ENCODE results near the gene SYNE4. TPM values are rescaled to one million over a fixed set of nuclear protein-coding genes. Genes with fewer than 3 reads are reported as not detected.

SYNE4 gene
- total and polyA plus RNA-seq, 2 of the 13 experiments (the other 11 are each of a cell fraction or from before 2014, with no cell fraction given): 13.7 to 23.0 TPM

DNA sequence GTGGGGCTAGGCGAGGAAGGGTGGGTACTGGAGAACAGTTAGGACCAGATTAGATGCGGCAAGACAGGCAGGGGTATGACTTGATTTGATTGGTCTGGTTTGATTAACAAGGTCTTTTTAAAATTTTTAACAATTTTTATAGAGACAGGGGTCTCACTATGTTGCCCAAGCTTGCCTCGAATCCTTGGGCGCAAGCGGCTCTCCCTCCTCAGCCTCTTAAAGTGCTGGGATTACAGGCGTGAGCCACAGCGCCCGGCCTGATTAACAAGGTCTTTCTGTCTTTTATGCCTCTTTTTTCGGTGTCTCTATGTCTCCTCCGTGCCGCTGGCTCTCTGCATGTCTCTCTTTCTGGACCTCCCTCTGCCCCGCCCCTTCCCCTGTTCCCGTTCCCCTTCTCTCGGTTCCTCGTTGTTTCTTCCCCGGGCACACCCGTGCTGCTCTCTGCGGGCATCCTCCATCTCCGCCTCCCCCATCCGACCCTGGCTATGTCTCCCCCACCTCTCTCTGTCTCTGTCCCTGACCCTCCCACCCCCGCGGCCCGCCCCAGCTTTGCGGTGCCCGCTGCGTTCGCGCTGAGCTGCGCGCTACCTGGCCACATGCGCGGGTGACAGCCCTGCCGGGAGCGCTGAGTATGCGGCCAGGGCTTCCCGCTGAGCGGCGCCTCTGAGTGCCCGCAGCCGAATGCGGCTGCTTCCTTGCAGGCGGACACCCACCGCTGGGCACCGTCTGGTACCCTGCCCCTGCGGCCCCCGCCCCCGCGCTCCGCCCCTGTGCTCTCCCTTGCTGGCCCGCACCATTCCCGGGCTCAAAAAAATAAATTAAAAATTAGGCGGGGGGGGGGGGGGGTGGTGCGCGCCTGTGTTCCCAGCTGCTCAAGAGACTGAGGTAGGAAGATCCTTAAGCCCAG is 21.7 kb downstream of the SYNE4 start:
- Histone ChIP-seq H3K4me3 (replicated peaks in 1 of 3; ENCODE audit: insufficient read depth in 1 of 3, low read depth in 2 of 3, low read length in 3 of 3) (peak overlapping the region; percentile 35 to 62 (median 47); a peak in 5 of 6 replicates), H3K4me2 (ENCODE audit: low read depth, low read length) (peak overlapping the region; percentile 57), H3K27me3 (ENCODE audit: control insufficient read depth in 1 of 2, insufficient read depth in 2 of 2, low read length in 2 of 2) (peaks cover 0 to 35% of the 10 kb centered on the region in 2 experiments; a peak in 4 of 5 replicates), H3K4me1 (ENCODE audit: insufficient read depth, low read length) (peaks cover 18% of the 10 kb centered on the region), H2AFZ (ENCODE audit: low read length) (no peak overlapping the region), H3K36me3 (replicated peaks in 1 of 2; ENCODE audit: control insufficient read depth in 1 of 2, insufficient read depth in 2 of 2, low read length in 2 of 2) (no peaks in the 10 kb centered on the region), H3K9ac (ENCODE audit: insufficient read depth, low read depth, low read length) (no peak overlapping the region), H3K79me2 (ENCODE audit: insufficient read depth, low read length) (no peaks in the 10 kb centered on the region), H3K9me3 (ENCODE audit: low read length) (no peaks in the 10 kb centered on the region), H3K27ac (ENCODE audit: extremely low read length, insufficient read depth, low read length) (no peak overlapping the region), H4K20me1 (ENCODE audit: insufficient read depth, low read length) (no peaks in the 10 kb centered on the region)
- ChIA-PET CTCF (ENCODE audit: low intra/inter-chr PET ratio, low total read pairs) (no interaction called here), POLR2A (no interaction called here)
- peak; percentile 81 for ATAC-seq
- no TSS peak for BruUV-seq (replicated peaks)
- in situ Hi-C loops (cut with HindIII; ENCODE audit: extremely low pct_ligation_motif_present, low pct_unique_long_range_greater_than_20kb) (no loop called here), intact Hi-C loops (cut with micrococcal nuclease; ENCODE audit: unreplicated experiment) (no loop called here)
- no peak for FAIRE-seq
- DNase-seq (ENCODE audit: low spot score): no peak
- WGBS (ENCODE audit: low lambda C conversion rate): 11% methylated on average over 38 of the region's 54 CpGs
- TF ChIP-seq ZNF136 (CRISPR knock-in tag; IDR thresholded peaks at IDR 0.05; ENCODE audit: low read depth): no peak
- TF ChIP-seq CCDC6 (CRISPR knock-in tag; IDR thresholded peaks at IDR 0.05): no peak
- TF ChIP-seq TBX2 (CRISPR knock-in tag; IDR thresholded peaks at IDR 0.05; ENCODE audit: borderline replicate concordance): 0 out of 2 replicates have a peak, but pooled peaks have one; percentile 17
- TF ChIP-seq HOXA7 (CRISPR knock-in tag; IDR thresholded peaks at IDR 0.05): no peak
- TF ChIP-seq, protein P1, sequence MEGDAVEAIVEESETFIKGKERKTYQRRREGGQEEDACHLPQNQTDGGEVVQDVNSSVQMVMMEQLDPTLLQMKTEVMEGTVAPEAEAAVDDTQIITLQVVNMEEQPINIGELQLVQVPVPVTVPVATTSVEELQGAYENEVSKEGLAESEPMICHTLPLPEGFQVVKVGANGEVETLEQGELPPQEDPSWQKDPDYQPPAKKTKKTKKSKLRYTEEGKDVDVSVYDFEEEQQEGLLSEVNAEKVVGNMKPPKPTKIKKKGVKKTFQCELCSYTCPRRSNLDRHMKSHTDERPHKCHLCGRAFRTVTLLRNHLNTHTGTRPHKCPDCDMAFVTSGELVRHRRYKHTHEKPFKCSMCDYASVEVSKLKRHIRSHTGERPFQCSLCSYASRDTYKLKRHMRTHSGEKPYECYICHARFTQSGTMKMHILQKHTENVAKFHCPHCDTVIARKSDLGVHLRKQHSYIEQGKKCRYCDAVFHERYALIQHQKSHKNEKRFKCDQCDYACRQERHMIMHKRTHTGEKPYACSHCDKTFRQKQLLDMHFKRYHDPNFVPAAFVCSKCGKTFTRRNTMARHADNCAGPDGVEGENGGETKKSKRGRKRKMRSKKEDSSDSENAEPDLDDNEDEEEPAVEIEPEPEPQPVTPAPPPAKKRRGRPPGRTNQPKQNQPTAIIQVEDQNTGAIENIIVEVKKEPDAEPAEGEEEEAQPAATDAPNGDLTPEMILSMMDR (CRISPR knock-in tag; IDR thresholded peaks at IDR 0.05): peak; percentile 48
- TF ChIP-seq, protein P2, sequence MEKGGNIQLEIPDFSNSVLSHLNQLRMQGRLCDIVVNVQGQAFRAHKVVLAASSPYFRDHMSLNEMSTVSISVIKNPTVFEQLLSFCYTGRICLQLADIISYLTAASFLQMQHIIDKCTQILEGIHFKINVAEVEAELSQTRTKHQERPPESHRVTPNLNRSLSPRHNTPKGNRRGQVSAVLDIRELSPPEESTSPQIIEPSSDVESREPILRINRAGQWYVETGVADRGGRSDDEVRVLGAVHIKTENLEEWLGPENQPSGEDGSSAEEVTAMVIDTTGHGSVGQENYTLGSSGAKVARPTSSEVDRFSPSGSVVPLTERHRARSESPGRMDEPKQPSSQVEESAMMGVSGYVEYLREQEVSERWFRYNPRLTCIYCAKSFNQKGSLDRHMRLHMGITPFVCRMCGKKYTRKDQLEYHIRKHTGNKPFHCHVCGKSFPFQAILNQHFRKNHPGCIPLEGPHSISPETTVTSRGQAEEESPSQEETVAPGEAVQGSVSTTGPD (CRISPR knock-in tag; IDR thresholded peaks at IDR 0.05): no peak
- peak; percentile 44 for TF ChIP-seq HNRNPLL (IDR thresholded peaks at IDR 0.05; ENCODE audit: low read depth, low read length, poor library complexity, severe bottlenecking)
- no peak for TF ChIP-seq ZNF10 (CRISPR knock-in tag; IDR thresholded peaks at IDR 0.05; ENCODE audit: borderline replicate concordance, low read depth)
- no peak for TF ChIP-seq HNRNPH1 (optimal IDR thresholded peaks at IDR 0.05; ENCODE audit: low read depth, low read length)
- no peak for TF ChIP-seq ZNF614 (CRISPR knock-in tag; IDR thresholded peaks at IDR 0.05; ENCODE audit: borderline replicate concordance)
- no peak for TF ChIP-seq ZNF557 (CRISPR knock-in tag; IDR thresholded peaks at IDR 0.05)
- no peak for TF ChIP-seq ZFP41 (CRISPR knock-in tag; IDR thresholded peaks at IDR 0.05; ENCODE audit: borderline replicate concordance)
- TF ChIP-seq NFYC (CRISPR knock-in tag; IDR thresholded peaks at IDR 0.05): no peak
- TF ChIP-seq, protein P3, sequence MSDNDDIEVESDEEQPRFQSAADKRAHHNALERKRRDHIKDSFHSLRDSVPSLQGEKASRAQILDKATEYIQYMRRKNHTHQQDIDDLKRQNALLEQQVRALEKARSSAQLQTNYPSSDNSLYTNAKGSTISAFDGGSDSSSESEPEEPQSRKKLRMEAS (IDR thresholded peaks at IDR 0.05): no peak; the same call in 1 of the 2 replicates
- TF ChIP-seq, protein P4, sequence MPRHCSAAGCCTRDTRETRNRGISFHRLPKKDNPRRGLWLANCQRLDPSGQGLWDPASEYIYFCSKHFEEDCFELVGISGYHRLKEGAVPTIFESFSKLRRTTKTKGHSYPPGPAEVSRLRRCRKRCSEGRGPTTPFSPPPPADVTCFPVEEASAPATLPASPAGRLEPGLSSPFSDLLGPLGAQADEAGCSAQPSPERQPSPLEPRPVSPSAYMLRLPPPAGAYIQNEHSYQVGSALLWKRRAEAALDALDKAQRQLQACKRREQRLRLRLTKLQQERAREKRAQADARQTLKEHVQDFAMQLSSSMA (CRISPR knock-in tag; IDR thresholded peaks at IDR 0.05): no peak
- peak; percentile 38; the same call in 1 of the 2 replicates for TF ChIP-seq MTF2 (CRISPR knock-in tag; IDR thresholded peaks at IDR 0.05; ENCODE audit: borderline replicate concordance)
- TF ChIP-seq SRSF9 (IDR thresholded peaks at IDR 0.05; ENCODE audit: borderline replicate concordance, insufficient read depth, low read depth, low read length, poor library complexity, severe bottlenecking): no peak
- no peak for TF ChIP-seq PHF5A (CRISPR knock-in tag; IDR thresholded peaks at IDR 0.05; ENCODE audit: low read depth, unreplicated experiment)

Data from HepG2 (cell line).